K562 (cell line): Measurements from ENCODE around the gene PSMD8. TPM values are rescaled to one million over a fixed set of nuclear protein-coding genes. Genes with fewer than 3 reads are reported as not detected.

Source experiments
- ATAC-seq: fragments of 200-7000 bp; cut with Tn5 transposase; 3 replicates; pipeline ENCODE4 v1.9.1; 2020; ENCODE audit warnings: moderate library complexity
- BruUV-seq: library from RNA; stranded (reverse); fragments of 400-500 nt; replicated peaks from 2 replicates; lab custom pipeline; 2021; lab: Mats Ljungman, UMichigan
- CTCF ChIA-PET: fragments of 300-600 bp; formaldehyde crosslinking; extraction: SDS; loops from one replicate; lab custom pipeline; 2021; ENCODE audit warnings: low intra/inter-chr PET ratio; lab: Yijun Ruan, JAX
- POLR2A ChIA-PET: fragments of 300-600, 350-650 bp; sonication (Branson Sonifier 250); formaldehyde crosslinking; extraction: SDS; loops from one replicate; lab custom pipeline; 2021; ENCODE audit warnings: antibody characterized with exemption, inconsistent platforms; lab: Yijun Ruan, JAX
- DNase-seq, 4 experiments: peaks; one replicate each; pipeline versions ENCODE4 v3.0.0 to v3.0.0-alpha.2; 2011 to 2018; ENCODE audit warnings: low spot score in 3 of 4, mixed read lengths in 3 of 4; ENCODE audit errors: extremely low read depth in 1 of 4
- FAIRE-seq: peaks from 2 replicates; lab custom pipeline; 2011; peaks lifted over from hg19 to GRCh38; lab: Jason Lieb, UNC
- H2AFZ ChIP-seq: 2 replicates; pipeline ENCODE4 v1.6.0; 2011; ENCODE audit warnings: low read depth, low read length, control low read depth, inconsistent platforms
- H3K27ac ChIP-seq: fragments of 200-600 bp; 3 replicates; pipeline ENCODE4 v1.8.0; 2011; ENCODE audit warnings: low read depth, mild to moderate bottlenecking, control low read depth, inconsistent platforms, low read length, moderate library complexity, mixed read lengths; ENCODE audit errors: extremely low read depth
- H3K27me3 ChIP-seq, 2 experiments: fragments of 300-600 bp in 1 of 2; 2 replicates in 1 of 2; 3 replicates in 1 of 2; pipeline versions ENCODE4 v1.6.0 to v1.8.0; 2011; ENCODE audit warnings: inconsistent platforms in 2 of 2, low read length in 2 of 2, mild to moderate bottlenecking in 1 of 2, mixed read lengths in 1 of 2, moderate library complexity in 1 of 2; ENCODE audit not compliant: control insufficient read depth in 2 of 2, insufficient read depth in 2 of 2
- H3K36me3 ChIP-seq: fragments of 300-600 bp; 3 replicates; pipeline ENCODE4 v1.8.0; 2011; ENCODE audit warnings: mild to moderate bottlenecking, low read length, inconsistent platforms; ENCODE audit not compliant: control insufficient read depth, insufficient read depth
- H3K4me1 ChIP-seq, 2 experiments: fragments of 200-600 bp in 1 of 2; replicated peaks in 1 of 2; 2 replicates in 1 of 2; 3 replicates in 1 of 2; pipeline versions ENCODE4 v1.5.1 to v1.8.0; 2011; ENCODE audit warnings: inconsistent platforms in 2 of 2, low read length in 2 of 2, mild to moderate bottlenecking in 1 of 2, mixed read lengths in 1 of 2, moderate library complexity in 1 of 2; ENCODE audit not compliant: control insufficient read depth in 2 of 2, insufficient read depth in 2 of 2
- H3K4me2 ChIP-seq: 2 replicates; pipeline ENCODE4 v1.6.1; 2011; ENCODE audit warnings: low read length, control low read depth, inconsistent platforms, mixed read lengths; ENCODE audit not compliant: insufficient read depth
- H3K4me3 ChIP-seq: fragments of 200-600 bp; sonication (generic), shearing (Covaris generic); 2 replicates; pipeline ENCODE4 v1.5.1; 2016; ENCODE audit warnings: control low read depth, inconsistent platforms
- H3K79me2 ChIP-seq: fragments of 200-600 bp; 3 replicates; pipeline ENCODE4 v1.8.0; 2011; ENCODE audit warnings: low read length, inconsistent platforms; ENCODE audit not compliant: control insufficient read depth, insufficient read depth
- H3K9ac ChIP-seq, 2 experiments: 2 replicates each; pipeline versions ENCODE4 v1.6.0 to v1.6.1; 2011; ENCODE audit warnings: low read depth in 2 of 2, low read length in 2 of 2, control low read depth in 1 of 2, inconsistent platforms in 1 of 2, mild to moderate bottlenecking in 1 of 2, mixed read lengths in 1 of 2; ENCODE audit not compliant: insufficient read depth in 1 of 2
- H3K9me1 ChIP-seq: one replicate; pipeline ENCODE4 v1.6.0; 2011; ENCODE audit warnings: inconsistent platforms, mild to moderate bottlenecking, low read length, moderate library complexity; ENCODE audit not compliant: control insufficient read depth, insufficient read depth
- H3K9me3 ChIP-seq: replicated peaks from 2 replicates; pipeline ENCODE4 v1.5.1; 2011; ENCODE audit warnings: low read depth, low read length, inconsistent platforms; ENCODE audit not compliant: control insufficient read depth, insufficient read depth
- H4K20me1 ChIP-seq: replicated peaks from 2 replicates; pipeline ENCODE4 v1.6.1; 2011; ENCODE audit warnings: low read length, inconsistent platforms, mixed read lengths; ENCODE audit not compliant: control insufficient read depth, insufficient read depth
- ZFP36 ChIP-seq: fragments of 150-350 bp; IDR thresholded peaks from 2 replicates; pipeline ENCODE4 v1.6.1; 2018; ENCODE audit warnings: low read length, low read depth; ENCODE audit not compliant: partially characterized antibody
- WGBS: fragments of 100-300 bp; shearing (Covaris generic); methylation state at CpG from one replicate; pipeline ENCODE4 v1.1.6; 2016; ENCODE audit warnings: low coverage, mixed read lengths; ENCODE audit not compliant: insufficient coverage; ENCODE audit errors: missing lambda C conversion rate; 5-methylcytosine and 5-hydroxymethylcytosine counted together
- in situ Hi-C: fragments of 300-500 bp; cut with MboI; formaldehyde crosslinking; loops from 4 replicates; pipeline ENCODE4 v1.15.0; 2018; ENCODE audit warnings: inconsistent platforms, mixed read lengths
- intact Hi-C: fragments of 100-400 bp; cut with micrococcal nuclease; formaldehyde crosslinking; loops from 2 replicates; pipeline ENCODE4 v1.14.2; 2022
- polyA plus RNA-seq, 8 experiments: library from polyadenylated mRNA; depleted of rRNA in 4 of 8; stranded (reverse) in 5 of 8; unstranded in 3 of 8; fragments of >200 nt; fragmentation: Nextera tagmentation in 2 of 8; fragmentation: Illumina TruSeq in 1 of 8; extraction: Ambion mirVana in 2 of 8; extraction: Trizol in 1 of 8; gene quantifications; 2 replicates each; pipeline versions ENCODE4 v1.2.1 to v1.2.3, GENCODE V29; 2011 to 2014; ENCODE audit warnings: inconsistent platforms in 1 of 8, missing spikeins in 1 of 8
- total RNA-seq, 7 experiments: library from RNA; depleted of rRNA in 6 of 7; stranded (reverse); fragments of >200 nt in 6 of 7; fragmentation: Illumina TruSeq in 2 of 7; extraction: Trizol in 2 of 7; gene quantifications; 2 replicates each; pipeline versions ENCODE4 v1.2.1 to v1.2.3, GENCODE V29; 2011 to 2021; ENCODE audit warnings: low replicate concordance in 1 of 7
- TF ChIP-seq, protein P1 (sequence below): fragments of 450-650 bp; IDR thresholded peaks from 2 replicates; pipeline ENCODE4 v1.6.1; 2018; ENCODE audit not compliant: partially characterized antibody

PSMD8 gene
- total and polyA plus RNA-seq, 9 of the 15 experiments (the other 6 are each of a cell fraction or from before 2014, with no cell fraction given) = 130 to 583 (median 315) TPM

DNA sequence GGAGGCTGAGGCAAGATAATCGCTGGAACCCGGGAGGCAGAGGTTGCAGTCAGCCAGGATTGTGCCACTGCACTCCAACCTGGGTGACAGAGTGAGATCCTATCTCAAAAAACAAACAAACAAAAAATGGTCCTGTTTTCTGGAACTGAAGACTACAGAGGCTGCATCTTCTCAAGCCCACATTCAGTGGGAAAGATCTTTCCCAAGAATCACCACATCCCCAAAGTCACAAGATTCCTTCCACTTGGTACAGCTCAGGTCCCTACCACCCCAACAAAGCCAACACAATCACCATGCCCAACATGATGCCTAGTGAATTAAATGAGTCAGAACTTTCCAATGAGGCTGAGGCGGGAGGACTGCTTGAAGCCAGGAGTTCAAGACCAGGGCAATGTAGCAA, 23.5 kb upstream of the PSMD8 start:
- 37% methylated on average over 3 of the region's 3 CpGs for WGBS
- Histone ChIP-seq H4K20me1 (no peaks in the 10 kb centered on the region), H3K27ac (no peak overlapping the region), H2AFZ (no peak overlapping the region), H3K4me2 (no peak overlapping the region), H3K4me3 (no peak overlapping the region), H3K79me2 (no peaks in the 10 kb centered on the region), H3K27me3 (no peaks in the 10 kb centered on the region), H3K9me1 (no peaks in the 10 kb centered on the region), H3K36me3 (no peaks in the 10 kb centered on the region), H3K9ac (no peak overlapping the region), H3K4me1 (peaks cover 0 to 4% of the 10 kb centered on the region in 2 experiments; a peak in 2 of 5 replicates), H3K9me3 (no peaks in the 10 kb centered on the region)
- in situ Hi-C loops = no loop called here
- CTCF ChIA-PET = interaction anchor here (0.6 kb wide), 1 partner anchor 96 kb away, joined by 6 read pairs; no protein-coding TSS in a partner anchor
- POLR2A ChIA-PET = interaction anchor here (0.6 to 2.0 kb wide), 2 partner anchors 14 to 37 kb away, joined by 3 to 8 read pairs; partner anchors contain the start of gene GGN
- TF ChIP-seq ZFP36 = no peak
- TF ChIP-seq, protein P1, sequence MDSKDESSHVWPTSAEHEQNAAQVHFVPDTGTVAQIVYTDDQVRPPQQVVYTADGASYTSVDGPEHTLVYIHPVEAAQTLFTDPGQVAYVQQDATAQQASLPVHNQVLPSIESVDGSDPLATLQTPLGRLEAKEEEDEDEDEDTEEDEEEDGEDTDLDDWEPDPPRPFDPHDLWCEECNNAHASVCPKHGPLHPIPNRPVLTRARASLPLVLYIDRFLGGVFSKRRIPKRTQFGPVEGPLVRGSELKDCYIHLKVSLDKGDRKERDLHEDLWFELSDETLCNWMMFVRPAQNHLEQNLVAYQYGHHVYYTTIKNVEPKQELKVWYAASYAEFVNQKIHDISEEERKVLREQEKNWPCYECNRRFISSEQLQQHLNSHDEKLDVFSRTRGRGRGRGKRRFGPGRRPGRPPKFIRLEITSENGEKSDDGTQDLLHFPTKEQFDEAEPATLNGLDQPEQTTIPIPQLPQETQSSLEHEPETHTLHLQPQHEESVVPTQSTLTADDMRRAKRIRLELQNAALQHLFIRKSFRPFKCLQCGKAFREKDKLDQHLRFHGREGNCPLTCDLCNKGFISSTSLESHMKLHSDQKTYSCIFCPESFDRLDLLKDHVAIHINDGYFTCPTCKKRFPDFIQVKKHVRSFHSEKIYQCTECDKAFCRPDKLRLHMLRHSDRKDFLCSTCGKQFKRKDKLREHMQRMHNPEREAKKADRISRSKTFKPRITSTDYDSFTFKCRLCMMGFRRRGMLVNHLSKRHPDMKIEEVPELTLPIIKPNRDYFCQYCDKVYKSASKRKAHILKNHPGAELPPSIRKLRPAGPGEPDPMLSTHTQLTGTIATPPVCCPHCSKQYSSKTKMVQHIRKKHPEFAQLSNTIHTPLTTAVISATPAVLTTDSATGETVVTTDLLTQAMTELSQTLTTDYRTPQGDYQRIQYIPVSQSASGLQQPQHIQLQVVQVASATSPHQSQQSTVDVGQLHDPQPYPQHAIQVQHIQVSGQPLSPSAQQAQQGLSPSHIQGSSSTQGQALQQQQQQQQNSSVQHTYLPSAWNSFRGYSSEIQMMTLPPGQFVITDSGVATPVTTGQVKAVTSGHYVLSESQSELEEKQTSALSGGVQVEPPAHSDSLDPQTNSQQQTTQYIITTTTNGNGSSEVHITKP = peak; percentile 64
- no TSS peak for BruUV-seq
- ATAC-seq (no peak), DNase-seq (no peak), FAIRE-seq (no peak)
- intact Hi-C loops = no loop called here
